Measurements from ENCODE around the gene CINP. TPM values are rescaled to one million over a fixed set of nuclear protein-coding genes. Genes with fewer than 3 reads are reported as not detected.

CINP gene
- total and polyA plus RNA-seq, 9 donors: 14.6 to 59.9 (median 26.6) TPM

DNA sequence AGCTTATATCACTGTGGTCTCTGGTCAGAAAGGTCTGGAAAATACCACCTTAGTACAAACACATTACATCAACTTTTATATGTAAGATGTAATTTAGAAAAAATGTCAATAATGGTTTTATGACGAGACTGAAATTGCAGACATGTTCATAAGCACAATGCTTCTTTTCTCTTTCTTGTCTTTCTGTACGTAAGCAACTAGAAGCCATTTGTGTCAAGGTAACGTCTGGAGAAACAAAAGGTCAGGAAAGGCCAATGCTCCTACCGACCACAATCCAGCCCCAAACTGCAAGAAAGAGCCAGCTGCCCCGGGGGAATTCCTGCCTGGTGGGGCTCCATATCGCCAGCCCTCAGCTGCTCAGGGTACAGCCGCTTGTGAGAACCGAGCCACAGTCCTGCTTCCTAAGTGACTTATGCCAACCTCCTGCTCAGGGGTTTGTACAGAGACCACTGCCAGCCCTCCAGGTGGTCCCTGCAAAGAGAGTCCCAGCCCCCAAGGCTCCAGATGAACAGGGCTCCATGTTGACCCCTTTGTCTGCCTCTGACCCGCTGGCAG, 36.8 kb downstream of the CINP start:
- WGBS, 3 donors: 71 to 75% (median 75%) methylated on average over 9 of the region's 9 CpGs
- TF ChIP-seq, protein P1, sequence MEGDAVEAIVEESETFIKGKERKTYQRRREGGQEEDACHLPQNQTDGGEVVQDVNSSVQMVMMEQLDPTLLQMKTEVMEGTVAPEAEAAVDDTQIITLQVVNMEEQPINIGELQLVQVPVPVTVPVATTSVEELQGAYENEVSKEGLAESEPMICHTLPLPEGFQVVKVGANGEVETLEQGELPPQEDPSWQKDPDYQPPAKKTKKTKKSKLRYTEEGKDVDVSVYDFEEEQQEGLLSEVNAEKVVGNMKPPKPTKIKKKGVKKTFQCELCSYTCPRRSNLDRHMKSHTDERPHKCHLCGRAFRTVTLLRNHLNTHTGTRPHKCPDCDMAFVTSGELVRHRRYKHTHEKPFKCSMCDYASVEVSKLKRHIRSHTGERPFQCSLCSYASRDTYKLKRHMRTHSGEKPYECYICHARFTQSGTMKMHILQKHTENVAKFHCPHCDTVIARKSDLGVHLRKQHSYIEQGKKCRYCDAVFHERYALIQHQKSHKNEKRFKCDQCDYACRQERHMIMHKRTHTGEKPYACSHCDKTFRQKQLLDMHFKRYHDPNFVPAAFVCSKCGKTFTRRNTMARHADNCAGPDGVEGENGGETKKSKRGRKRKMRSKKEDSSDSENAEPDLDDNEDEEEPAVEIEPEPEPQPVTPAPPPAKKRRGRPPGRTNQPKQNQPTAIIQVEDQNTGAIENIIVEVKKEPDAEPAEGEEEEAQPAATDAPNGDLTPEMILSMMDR (IDR thresholded peaks at IDR 0.05): no peak
- TF ChIP-seq POLR2A (IDR thresholded peaks at IDR 0.05) (no peak), EP300 (IDR thresholded peaks at IDR 0.05) (no peak)
- Histone ChIP-seq H3K4me1 (ENCODE audit: insufficient read depth) (no peaks in the 10 kb centered on the region), H3K36me3 (no peaks in the 10 kb centered on the region), H3K27me3 (no peaks in the 10 kb centered on the region), H3K27ac (no peak overlapping the region), H3K9me3 (no peaks in the 10 kb centered on the region), H3K4me3 (no peak overlapping the region)
- intact Hi-C loops (cut with DNase I): no loop called here
- DNase-seq: no peak

- H3K27ac ChIP-seq: no peak overlapping the region
- WGBS, 3 donors: 35 to 40% (median 36%) methylated on average over 8 of the region's 8 CpGs
- intact Hi-C loops (cut with DNase I): no loop called here
- TF ChIP-seq, protein P1 (IDR thresholded peaks at IDR 0.05): peak in 1 of 3 donors; percentile 21
- TF ChIP-seq EP300 (IDR thresholded peaks at IDR 0.05): no peak
- H3K4me1 ChIP-seq (ENCODE audit: insufficient read depth): peaks cover 9% of the 10 kb centered on the region
- no peaks in the 10 kb centered on the region for H3K27me3 ChIP-seq
- peak; percentile 44 to 68 (median 50) for DNase-seq
- H3K4me3 ChIP-seq: no peak overlapping the region
- H3K36me3 ChIP-seq: no peaks in the 10 kb centered on the region
- no peaks in the 10 kb centered on the region for H3K9me3 ChIP-seq
Observed at GRCh38 chr14:102323102-102323501, 39.6 kb downstream of the CINP start.

DNA sequence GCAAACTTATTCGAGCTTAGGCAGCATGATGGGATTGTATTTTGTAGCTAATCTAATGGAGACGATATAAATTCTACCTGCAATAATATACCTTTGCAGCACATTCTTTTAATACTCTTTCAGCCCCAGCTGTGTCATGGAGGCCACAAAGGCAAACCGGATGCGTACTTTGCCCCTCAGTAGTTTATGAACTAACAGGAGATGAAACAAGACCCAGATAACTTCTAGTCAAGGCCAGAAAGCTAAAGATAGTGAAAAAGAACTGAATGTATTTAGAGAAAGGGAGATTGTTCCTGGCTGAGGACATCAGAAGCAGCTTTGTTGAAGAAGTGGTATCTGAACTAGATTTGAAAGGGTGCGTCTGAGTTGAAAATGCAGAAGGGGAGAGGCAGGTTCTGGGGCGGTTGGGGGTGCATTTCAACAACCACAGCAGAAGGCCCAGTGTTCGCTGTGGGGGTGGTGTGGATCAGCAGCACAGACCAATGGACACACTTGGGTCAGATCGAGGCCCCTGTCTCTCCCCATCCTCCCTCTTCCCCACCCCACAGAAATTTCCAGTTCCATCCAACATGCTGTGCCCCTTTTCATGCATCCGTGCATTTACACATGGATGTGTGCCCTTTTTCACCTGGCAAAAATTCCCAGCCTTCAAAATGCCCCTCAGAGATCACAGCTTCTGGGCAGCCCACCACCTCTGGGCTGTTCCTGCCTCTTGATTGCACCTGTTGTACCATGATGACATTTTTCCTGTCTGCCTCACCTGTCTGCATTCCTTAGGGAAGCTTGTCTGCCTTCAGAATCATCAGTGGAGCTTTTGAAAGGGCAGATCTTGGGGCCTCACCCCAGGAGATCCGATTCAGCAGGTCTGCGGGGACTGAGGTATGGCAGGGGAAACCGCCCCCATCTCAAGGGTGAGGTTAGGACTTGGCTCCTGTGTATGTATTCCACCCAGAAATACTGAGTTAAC, 41.0 kb downstream of the CINP start:
- H3K27ac ChIP-seq: no peak overlapping the region

GRCh38 chr14:102320671-102321455, 41.8 kb downstream of the CINP start:
- Histone ChIP-seq H3K4me3 (no peak overlapping the region), H3K27me3 (no peaks in the 10 kb centered on the region), H3K27ac (peak overlapping the region; percentile 95 to 98), H3K36me3 (no peaks in the 10 kb centered on the region), H3K9me3 (no peaks in the 10 kb centered on the region), H3K4me1 (ENCODE audit: insufficient read depth) (peaks cover 11% of the 10 kb centered on the region)
- intact Hi-C loops (cut with DNase I): no loop called here
- WGBS, 3 donors: 81 to 87% (median 82%) methylated on average over 17 of the region's 17 CpGs
- DNase-seq: no peak
- TF ChIP-seq EP300 (IDR thresholded peaks at IDR 0.05): no peak
- no peak for TF ChIP-seq POLR2A (IDR thresholded peaks at IDR 0.05)
- TF ChIP-seq, protein P1 (IDR thresholded peaks at IDR 0.05): no peak

More for the DNA sequence above, 41.0 kb downstream of the CINP start:
- H3K36me3 ChIP-seq: no peaks in the 10 kb centered on the region
- WGBS, 3 donors: 77 to 84% (median 81%) methylated on average over 12 of the region's 12 CpGs
- no peak overlapping the region for H3K4me3 ChIP-seq
- intact Hi-C loops (cut with DNase I): no loop called here
- no peak for TF ChIP-seq POLR2A (IDR thresholded peaks at IDR 0.05)
- TF ChIP-seq, protein P1 (IDR thresholded peaks at IDR 0.05): no peak
- TF ChIP-seq EP300 (IDR thresholded peaks at IDR 0.05): no peak
- no peak for DNase-seq
- no peaks in the 10 kb centered on the region for H3K9me3 ChIP-seq
- peaks cover 11% of the 10 kb centered on the region for H3K4me1 ChIP-seq (ENCODE audit: insufficient read depth)
- H3K27me3 ChIP-seq: no peaks in the 10 kb centered on the region
